Neural progenitor cell (in vitro differentiated cells): ENCODE results near the gene ANKRD34A.

Experiments used
- EZH2 ChIP-seq: fragments of 200-600 bp; sonication (generic); IDR thresholded peaks from 2 replicates; pipeline ENCODE4 v1.6.1; 2017; ENCODE audit warnings: antibody characterized with exemption, mild to moderate bottlenecking, moderate library complexity
- EZH2phosphoT487 ChIP-seq: fragments of 200-600 bp; sonication (generic); IDR thresholded peaks from 2 replicates; pipeline ENCODE4 v1.6.1; 2017; ENCODE audit warnings: antibody characterized with exemption
- TF ChIP-seq, protein P1 (sequence below): fragments of 200-600 bp; sonication (generic); IDR thresholded peaks from 2 replicates; pipeline ENCODE4 v1.5.1; 2017; ENCODE audit warnings: antibody characterized with exemption, mild to moderate bottlenecking

DNA sequence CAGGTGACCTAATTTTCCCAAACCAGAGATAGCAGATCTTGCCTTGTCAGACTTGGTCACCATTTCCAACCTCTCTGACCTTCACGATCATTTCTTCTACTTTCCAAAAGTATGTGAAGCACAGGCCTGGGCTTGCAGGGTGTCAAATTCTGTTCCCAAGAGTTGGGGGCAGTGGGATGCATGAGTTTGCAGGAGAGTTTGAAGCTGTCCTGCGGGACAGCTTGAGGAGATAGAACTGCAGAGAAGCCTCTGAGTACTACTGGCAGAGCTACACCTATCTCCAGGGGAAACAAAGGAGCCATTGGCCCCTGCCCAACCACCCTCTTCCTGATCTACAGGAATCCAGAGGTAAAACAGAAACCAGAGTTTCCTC lies 20.7 kb upstream of the ANKRD34A start:
- TF ChIP-seq, protein P1, sequence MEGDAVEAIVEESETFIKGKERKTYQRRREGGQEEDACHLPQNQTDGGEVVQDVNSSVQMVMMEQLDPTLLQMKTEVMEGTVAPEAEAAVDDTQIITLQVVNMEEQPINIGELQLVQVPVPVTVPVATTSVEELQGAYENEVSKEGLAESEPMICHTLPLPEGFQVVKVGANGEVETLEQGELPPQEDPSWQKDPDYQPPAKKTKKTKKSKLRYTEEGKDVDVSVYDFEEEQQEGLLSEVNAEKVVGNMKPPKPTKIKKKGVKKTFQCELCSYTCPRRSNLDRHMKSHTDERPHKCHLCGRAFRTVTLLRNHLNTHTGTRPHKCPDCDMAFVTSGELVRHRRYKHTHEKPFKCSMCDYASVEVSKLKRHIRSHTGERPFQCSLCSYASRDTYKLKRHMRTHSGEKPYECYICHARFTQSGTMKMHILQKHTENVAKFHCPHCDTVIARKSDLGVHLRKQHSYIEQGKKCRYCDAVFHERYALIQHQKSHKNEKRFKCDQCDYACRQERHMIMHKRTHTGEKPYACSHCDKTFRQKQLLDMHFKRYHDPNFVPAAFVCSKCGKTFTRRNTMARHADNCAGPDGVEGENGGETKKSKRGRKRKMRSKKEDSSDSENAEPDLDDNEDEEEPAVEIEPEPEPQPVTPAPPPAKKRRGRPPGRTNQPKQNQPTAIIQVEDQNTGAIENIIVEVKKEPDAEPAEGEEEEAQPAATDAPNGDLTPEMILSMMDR, result no peak
- no peak for TF ChIP-seq EZH2phosphoT487
- no peak for TF ChIP-seq EZH2
